ENCODE results near the gene TAP2. TPM values are rescaled to one million over a fixed set of nuclear protein-coding genes. Genes with fewer than 3 reads are reported as not detected.

The TAP2 gene
- total and polyA plus RNA-seq, 2 of the 13 experiments (the other 11 are each of a cell fraction or from before 2014, with no cell fraction given) = 10.3 to 17.6 TPM

DNA sequence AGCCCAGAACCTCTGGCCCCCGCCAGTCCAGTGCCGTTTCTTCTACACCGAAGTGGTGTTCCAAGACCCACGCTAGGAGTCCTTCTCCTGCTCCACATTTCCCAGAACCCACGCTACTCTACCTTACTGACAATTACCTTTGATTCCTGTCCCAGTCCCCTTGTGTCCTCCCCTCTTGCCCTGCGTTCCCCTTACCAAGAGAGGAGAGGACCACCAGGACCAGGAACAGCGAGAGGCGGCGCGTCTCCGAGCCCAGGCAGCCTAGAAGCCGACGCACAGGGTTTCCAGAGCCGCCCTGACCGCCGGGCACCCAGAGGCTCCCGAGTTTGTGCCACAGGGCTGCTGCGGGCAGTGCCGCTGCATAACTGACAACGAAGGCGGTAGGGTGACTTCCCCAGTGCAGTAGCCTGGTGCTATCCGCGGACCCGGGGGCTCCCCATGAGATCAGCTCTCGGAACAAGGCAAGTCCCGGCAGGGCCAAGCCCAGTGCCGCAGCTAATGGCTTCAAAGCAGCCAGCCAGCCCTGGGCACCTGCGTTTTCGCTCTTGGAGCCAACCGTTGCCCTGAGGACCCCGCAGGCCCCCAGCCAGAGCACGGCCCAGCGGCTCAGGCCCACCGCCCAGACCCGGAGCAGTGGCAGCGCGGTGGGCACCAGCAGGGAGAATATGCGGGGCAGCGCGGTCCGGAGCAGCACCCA is 14.5 kb upstream of the TAP2 start (continued):
- TF ChIP-seq ZNF775 (CRISPR knock-in tag; IDR thresholded peaks at IDR 0.05; ENCODE audit: borderline replicate concordance) (no peak), MTF1 (CRISPR knock-in tag; IDR thresholded peaks at IDR 0.05) (no peak), KLF13 (CRISPR knock-in tag; IDR thresholded peaks at IDR 0.05) (0 out of 2 replicates have a peak, but pooled peaks have one; percentile 11), EHMT2 (IDR thresholded peaks at IDR 0.05; ENCODE audit: borderline replicate concordance, low read depth, low read length) (no peak), FOXA1 (IDR thresholded peaks at IDR 0.05) (no peak), FOXA1 (CRISPR knock-in tag; IDR thresholded peaks at IDR 0.05) (no peak), ZNF143 (CRISPR knock-in tag; IDR thresholded peaks at IDR 0.05) (no peak), ZNF549 (CRISPR knock-in tag; IDR thresholded peaks at IDR 0.05) (no peak), NFYC (CRISPR knock-in tag; IDR thresholded peaks at IDR 0.05) (no peak), MXI1 (IDR thresholded peaks at IDR 0.05; ENCODE audit: borderline replicate concordance, low read depth, low read length) (no peak), ZNF780A (CRISPR knock-in tag; IDR thresholded peaks at IDR 0.05) (no peak; the same call in 1 of the 2 replicates), U2AF2 (IDR thresholded peaks at IDR 0.05; ENCODE audit: low read depth, low read length) (no peak), ZNF570 (CRISPR knock-in tag; IDR thresholded peaks at IDR 0.05; ENCODE audit: borderline replicate concordance) (no peak), GATAD1 (CRISPR knock-in tag; IDR thresholded peaks at IDR 0.05) (no peak), HNF4G (IDR thresholded peaks at IDR 0.05; ENCODE audit: borderline replicate concordance, low read depth, low read length) (no peak), HNF4G (CRISPR knock-in tag; IDR thresholded peaks at IDR 0.05; ENCODE audit: borderline replicate concordance, low read depth) (no peak), SMYD3 (CRISPR knock-in tag; IDR thresholded peaks at IDR 0.05) (no peak), ZNF329 (CRISPR knock-in tag; IDR thresholded peaks at IDR 0.05; ENCODE audit: low read depth) (no peak), ZNF772 (CRISPR knock-in tag; IDR thresholded peaks at IDR 0.05) (no peak), ZNF383 (CRISPR knock-in tag; IDR thresholded peaks at IDR 0.05; ENCODE audit: borderline replicate concordance) (no peak), TCF7 (IDR thresholded peaks at IDR 0.05; ENCODE audit: low read depth) (no peak)
- TF ChIP-seq, protein P1, sequence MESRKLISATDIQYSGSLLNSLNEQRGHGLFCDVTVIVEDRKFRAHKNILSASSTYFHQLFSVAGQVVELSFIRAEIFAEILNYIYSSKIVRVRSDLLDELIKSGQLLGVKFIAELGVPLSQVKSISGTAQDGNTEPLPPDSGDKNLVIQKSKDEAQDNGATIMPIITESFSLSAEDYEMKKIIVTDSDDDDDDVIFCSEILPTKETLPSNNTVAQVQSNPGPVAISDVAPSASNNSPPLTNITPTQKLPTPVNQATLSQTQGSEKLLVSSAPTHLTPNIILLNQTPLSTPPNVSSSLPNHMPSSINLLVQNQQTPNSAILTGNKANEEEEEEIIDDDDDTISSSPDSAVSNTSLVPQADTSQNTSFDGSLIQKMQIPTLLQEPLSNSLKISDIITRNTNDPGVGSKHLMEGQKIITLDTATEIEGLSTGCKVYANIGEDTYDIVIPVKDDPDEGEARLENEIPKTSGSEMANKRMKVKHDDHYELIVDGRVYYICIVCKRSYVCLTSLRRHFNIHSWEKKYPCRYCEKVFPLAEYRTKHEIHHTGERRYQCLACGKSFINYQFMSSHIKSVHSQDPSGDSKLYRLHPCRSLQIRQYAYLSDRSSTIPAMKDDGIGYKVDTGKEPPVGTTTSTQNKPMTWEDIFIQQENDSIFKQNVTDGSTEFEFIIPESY (CRISPR knock-in tag; IDR thresholded peaks at IDR 0.05) = no peak
- TF ChIP-seq, protein P2, sequence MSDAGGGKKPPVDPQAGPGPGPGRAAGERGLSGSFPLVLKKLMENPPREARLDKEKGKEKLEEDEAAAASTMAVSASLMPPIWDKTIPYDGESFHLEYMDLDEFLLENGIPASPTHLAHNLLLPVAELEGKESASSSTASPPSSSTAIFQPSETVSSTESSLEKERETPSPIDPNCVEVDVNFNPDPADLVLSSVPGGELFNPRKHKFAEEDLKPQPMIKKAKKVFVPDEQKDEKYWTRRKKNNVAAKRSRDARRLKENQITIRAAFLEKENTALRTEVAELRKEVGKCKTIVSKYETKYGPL (CRISPR knock-in tag; IDR thresholded peaks at IDR 0.05) = no peak
- TF ChIP-seq, protein P3, sequence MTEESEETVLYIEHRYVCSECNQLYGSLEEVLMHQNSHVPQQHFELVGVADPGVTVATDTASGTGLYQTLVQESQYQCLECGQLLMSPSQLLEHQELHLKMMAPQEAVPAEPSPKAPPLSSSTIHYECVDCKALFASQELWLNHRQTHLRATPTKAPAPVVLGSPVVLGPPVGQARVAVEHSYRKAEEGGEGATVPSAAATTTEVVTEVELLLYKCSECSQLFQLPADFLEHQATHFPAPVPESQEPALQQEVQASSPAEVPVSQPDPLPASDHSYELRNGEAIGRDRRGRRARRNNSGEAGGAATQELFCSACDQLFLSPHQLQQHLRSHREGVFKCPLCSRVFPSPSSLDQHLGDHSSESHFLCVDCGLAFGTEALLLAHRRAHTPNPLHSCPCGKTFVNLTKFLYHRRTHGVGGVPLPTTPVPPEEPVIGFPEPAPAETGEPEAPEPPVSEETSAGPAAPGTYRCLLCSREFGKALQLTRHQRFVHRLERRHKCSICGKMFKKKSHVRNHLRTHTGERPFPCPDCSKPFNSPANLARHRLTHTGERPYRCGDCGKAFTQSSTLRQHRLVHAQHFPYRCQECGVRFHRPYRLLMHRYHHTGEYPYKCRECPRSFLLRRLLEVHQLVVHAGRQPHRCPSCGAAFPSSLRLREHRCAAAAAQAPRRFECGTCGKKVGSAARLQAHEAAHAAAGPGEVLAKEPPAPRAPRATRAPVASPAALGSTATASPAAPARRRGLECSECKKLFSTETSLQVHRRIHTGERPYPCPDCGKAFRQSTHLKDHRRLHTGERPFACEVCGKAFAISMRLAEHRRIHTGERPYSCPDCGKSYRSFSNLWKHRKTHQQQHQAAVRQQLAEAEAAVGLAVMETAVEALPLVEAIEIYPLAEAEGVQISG (CRISPR knock-in tag; IDR thresholded peaks at IDR 0.05) = no peak
- TF ChIP-seq, protein P4, sequence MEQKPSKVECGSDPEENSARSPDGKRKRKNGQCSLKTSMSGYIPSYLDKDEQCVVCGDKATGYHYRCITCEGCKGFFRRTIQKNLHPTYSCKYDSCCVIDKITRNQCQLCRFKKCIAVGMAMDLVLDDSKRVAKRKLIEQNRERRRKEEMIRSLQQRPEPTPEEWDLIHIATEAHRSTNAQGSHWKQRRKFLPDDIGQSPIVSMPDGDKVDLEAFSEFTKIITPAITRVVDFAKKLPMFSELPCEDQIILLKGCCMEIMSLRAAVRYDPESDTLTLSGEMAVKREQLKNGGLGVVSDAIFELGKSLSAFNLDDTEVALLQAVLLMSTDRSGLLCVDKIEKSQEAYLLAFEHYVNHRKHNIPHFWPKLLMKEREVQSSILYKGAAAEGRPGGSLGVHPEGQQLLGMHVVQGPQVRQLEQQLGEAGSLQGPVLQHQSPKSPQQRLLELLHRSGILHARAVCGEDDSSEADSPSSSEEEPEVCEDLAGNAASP (CRISPR knock-in tag; IDR thresholded peaks at IDR 0.05; ENCODE audit: borderline replicate concordance) = no peak
